ENCODE measurements around the gene TMEM8B.

The TMEM8B gene

GRCh38 chr9:35789541-35789940 is 39.5 kb upstream of the TMEM8B start:
- H4K20me1 ChIP-seq (ENCODE audit: insufficient read depth, low read length): no peaks in the 10 kb centered on the region
- peak overlapping the region; percentile 27; the same call in 1 of the 2 replicates for H3K4me2 ChIP-seq (ENCODE audit: low read depth, low read length)
- DNase-seq: peak; percentile 61
- H3K36me3 ChIP-seq (replicated peaks; ENCODE audit: insufficient read depth, low read length): no peaks in the 10 kb centered on the region
- peaks cover 12% of the 10 kb centered on the region for H3F3A ChIP-seq (ENCODE audit: insufficient read depth, low read length)
- H3K9ac ChIP-seq (ENCODE audit: low read length): no peak overlapping the region
- H3K9me3 ChIP-seq (replicated peaks; ENCODE audit: insufficient read depth, low read length): no peaks in the 10 kb centered on the region
- peak overlapping the region; percentile 33; the same call in 1 of the 2 replicates for H3K27ac ChIP-seq (ENCODE audit: low read length)
- H3K79me2 ChIP-seq (ENCODE audit: low read length): no peaks in the 10 kb centered on the region
- no peak overlapping the region for H2AFZ ChIP-seq (ENCODE audit: low read length)
- no peaks in the 10 kb centered on the region for H3K9me2 ChIP-seq (replicated peaks; ENCODE audit: insufficient read depth, low read length)
- H3K27me3 ChIP-seq (replicated peaks; ENCODE audit: insufficient read depth, low read length): no peaks in the 10 kb centered on the region
- TF ChIP-seq EZH2phosphoT487 (IDR thresholded peaks at IDR 0.05; ENCODE audit: low read length) (no peak), CTCF (IDR thresholded peaks at IDR 0.05; ENCODE audit: low read length) (no peak), EZH2 (optimal IDR thresholded peaks at IDR 0.05; ENCODE audit: low read depth, low read length) (no peak)
- peaks cover 14% of the 10 kb centered on the region for H3K4me1 ChIP-seq (ENCODE audit: low read length)
- no peak overlapping the region for H3K4me3 ChIP-seq (ENCODE audit: low read length)

GRCh38 chr9:35790025-35790384 is 39.0 kb upstream of the TMEM8B start:
- Histone ChIP-seq H3K27me3 (replicated peaks; ENCODE audit: insufficient read depth, low read length) (no peaks in the 10 kb centered on the region), H3K9me2 (replicated peaks; ENCODE audit: insufficient read depth, low read length) (no peaks in the 10 kb centered on the region), H3K4me2 (ENCODE audit: low read depth, low read length) (peak overlapping the region; percentile 27; the same call in 1 of the 2 replicates), H3K36me3 (replicated peaks; ENCODE audit: insufficient read depth, low read length) (no peaks in the 10 kb centered on the region), H3K9ac (ENCODE audit: low read length) (no peak overlapping the region), H3K9me3 (replicated peaks; ENCODE audit: insufficient read depth, low read length) (no peaks in the 10 kb centered on the region), H2AFZ (ENCODE audit: low read length) (no peak overlapping the region), H3K4me3 (ENCODE audit: low read length) (no peak overlapping the region), H3K79me2 (ENCODE audit: low read length) (no peaks in the 10 kb centered on the region), H3F3A (ENCODE audit: insufficient read depth, low read length) (peaks cover 12% of the 10 kb centered on the region), H4K20me1 (ENCODE audit: insufficient read depth, low read length) (no peaks in the 10 kb centered on the region), H3K4me1 (ENCODE audit: low read length) (peaks cover 13% of the 10 kb centered on the region), H3K27ac (ENCODE audit: low read length) (peak overlapping the region; percentile 33; the same call in 1 of the 2 replicates)
- no peak for DNase-seq
- no peak for TF ChIP-seq EZH2phosphoT487 (IDR thresholded peaks at IDR 0.05; ENCODE audit: low read length)
- no peak for TF ChIP-seq EZH2 (optimal IDR thresholded peaks at IDR 0.05; ENCODE audit: low read depth, low read length)
- no peak for TF ChIP-seq CTCF (IDR thresholded peaks at IDR 0.05; ENCODE audit: low read length)

GRCh38 chr9:35790385-35791296 is 38.4 kb upstream of the TMEM8B start:
- peak; percentile 66 for DNase-seq
- Histone ChIP-seq H3F3A (ENCODE audit: insufficient read depth, low read length) (peaks cover 12% of the 10 kb centered on the region), H4K20me1 (ENCODE audit: insufficient read depth, low read length) (no peaks in the 10 kb centered on the region), H2AFZ (ENCODE audit: low read length) (no peak overlapping the region), H3K4me3 (ENCODE audit: low read length) (no peak overlapping the region), H3K36me3 (replicated peaks; ENCODE audit: insufficient read depth, low read length) (no peaks in the 10 kb centered on the region), H3K9me2 (replicated peaks; ENCODE audit: insufficient read depth, low read length) (no peaks in the 10 kb centered on the region), H3K27me3 (replicated peaks; ENCODE audit: insufficient read depth, low read length) (no peaks in the 10 kb centered on the region), H3K9me3 (replicated peaks; ENCODE audit: insufficient read depth, low read length) (no peaks in the 10 kb centered on the region), H3K9ac (ENCODE audit: low read length) (no peak overlapping the region), H3K4me1 (ENCODE audit: low read length) (peaks cover 11% of the 10 kb centered on the region), H3K79me2 (ENCODE audit: low read length) (no peaks in the 10 kb centered on the region), H3K27ac (ENCODE audit: low read length) (no peak overlapping the region), H3K4me2 (ENCODE audit: low read depth, low read length) (peak overlapping the region; percentile 27; the same call in 1 of the 2 replicates)
- TF ChIP-seq EZH2phosphoT487 (IDR thresholded peaks at IDR 0.05; ENCODE audit: low read length): no peak
- TF ChIP-seq CTCF (IDR thresholded peaks at IDR 0.05; ENCODE audit: low read length): peak; percentile 85
